Dermis lymphatic vessel endothelial cell (primary cell): ENCODE results near the gene ADAM17. TPM values are rescaled to one million over a fixed set of nuclear protein-coding genes. Genes with fewer than 3 reads are reported as not detected.

Experiments used
- total RNA-seq: library from RNA; depleted of rRNA; stranded (reverse); fragments of >200 nt; gene quantifications from 2 replicates; pipeline ENCODE4 v1.2.1, GENCODE V29; 2014

The ADAM17 gene
- total RNA-seq, result 55.7 and 60.2 TPM in 2 replicates

GRCh38 chr2:9555297-9556120, at the start of gene ADAM17:
Gene ADAM17 (minus strand): TSS chr2:9555830. CDS start chr2:9555605, 225 bp downstream.

GRCh38 chr2:9474361-9475057, 81.1 kb downstream of the ADAM17 start, which contains the start of gene IAH1:
Gene IAH1 (plus strand): TSS chr2:9474551. CDS start chr2:9474567, 16 bp downstream.

Other genes starting within 250 kb of the ADAM17 start
- 39.3 and 48.8 TPM in 2 replicates for gene ITGB1BP1, start 132.3 kb downstream of the ADAM17 start, total RNA-seq
- 31.5 and 39.1 TPM in 2 replicates for gene CPSF3, start 132.2 kb downstream of the ADAM17 start, total RNA-seq
- 25.5 and 37.4 TPM in 2 replicates for gene IAH1, start 81.3 kb downstream of the ADAM17 start, total RNA-seq
- gene YWHAQ, start 75.2 kb upstream of the ADAM17 start, total RNA-seq, result 130 and 150 TPM in 2 replicates